NCI-H1417 (cell line): ENCODE results near the gene OCIAD1.
A peak's percentile ranks its signal among the peaks of the same experiment; 100 is the strongest.
"Not testable (repeated sequence)": the region's sequence is repeated elsewhere in the genome, so short reads cannot be mapped to it uniquely, and the experiment has no call there.

ENCODE experiments used
- DNase-seq, 3 experiments: peaks; one replicate each; lab custom pipeline; 2025; lab: John Stamatoyannopoulos, UW

The OCIAD1 gene, protein sequence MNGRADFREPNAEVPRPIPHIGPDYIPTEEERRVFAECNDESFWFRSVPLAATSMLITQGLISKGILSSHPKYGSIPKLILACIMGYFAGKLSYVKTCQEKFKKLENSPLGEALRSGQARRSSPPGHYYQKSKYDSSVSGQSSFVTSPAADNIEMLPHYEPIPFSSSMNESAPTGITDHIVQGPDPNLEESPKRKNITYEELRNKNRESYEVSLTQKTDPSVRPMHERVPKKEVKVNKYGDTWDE

DNA sequence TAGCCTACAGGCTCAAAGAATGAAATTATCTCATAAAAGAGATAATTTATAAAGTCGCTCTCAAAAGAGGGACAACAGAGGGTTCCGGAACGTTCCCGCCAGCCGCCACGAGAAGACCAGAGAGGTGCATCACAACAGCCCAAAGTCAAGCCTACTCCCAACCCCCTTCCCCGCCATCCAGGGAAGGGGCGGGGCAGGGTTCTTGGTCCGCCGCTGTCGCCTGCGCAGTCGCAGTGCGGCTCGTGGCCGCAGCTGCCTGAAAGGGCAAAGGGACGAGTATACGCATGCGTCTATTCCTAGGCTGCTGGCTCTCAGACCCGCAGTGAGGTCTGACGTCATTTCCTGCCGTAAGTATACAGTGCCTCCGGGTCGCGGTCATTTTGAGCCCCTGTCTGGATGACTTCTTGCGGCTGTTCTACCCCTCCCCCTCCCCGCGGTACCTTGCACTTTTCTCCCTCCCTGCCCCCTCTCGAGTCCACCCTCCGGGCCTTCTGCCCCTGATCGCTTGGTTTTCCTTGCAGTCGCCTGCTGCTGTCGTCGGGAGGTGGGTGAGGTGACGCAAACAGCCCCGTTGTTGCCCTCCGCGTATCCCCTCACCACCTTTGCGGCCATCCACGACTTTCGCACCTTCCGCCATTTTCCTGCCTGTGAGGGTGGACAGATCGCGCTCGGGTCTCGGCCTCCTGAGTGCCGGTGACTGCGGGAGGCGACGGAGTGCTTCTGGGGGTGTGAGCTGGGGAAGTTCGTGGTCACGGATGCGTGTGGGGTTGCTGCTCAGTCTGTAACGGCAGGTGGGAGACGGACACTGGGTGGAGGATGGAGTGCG lies at the start of gene OCIAD1:
Gene OCIAD1 (plus strand): TSS at position 383 of the 826 bp plus-strand sequence. CDS start 1,537 bp downstream, outside the sequence.
- DNase-seq, result peak; percentile 96 to 99 (median 99)

DNA sequence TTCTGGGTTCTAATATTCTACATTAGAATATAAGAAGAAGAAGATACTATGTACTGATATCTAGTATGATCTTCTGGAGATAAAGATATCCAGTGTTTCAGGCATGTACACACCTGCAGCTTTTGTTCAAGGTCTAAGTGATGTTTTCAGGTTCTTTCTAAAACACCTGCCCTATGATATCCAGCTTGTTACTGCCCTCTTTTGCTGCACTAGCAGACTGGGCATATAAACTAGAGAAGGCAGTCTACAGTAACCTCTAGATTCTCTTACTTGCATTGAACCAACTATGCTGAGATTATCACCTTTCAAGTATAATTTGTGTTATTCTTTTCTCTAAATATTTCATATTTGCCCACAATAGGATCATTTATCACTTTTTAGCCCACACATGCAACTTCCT lies 48.9 kb upstream of the OCIAD1 start:
- DNase-seq, result peak in 1 of 3 experiments; percentile 49

DNA sequence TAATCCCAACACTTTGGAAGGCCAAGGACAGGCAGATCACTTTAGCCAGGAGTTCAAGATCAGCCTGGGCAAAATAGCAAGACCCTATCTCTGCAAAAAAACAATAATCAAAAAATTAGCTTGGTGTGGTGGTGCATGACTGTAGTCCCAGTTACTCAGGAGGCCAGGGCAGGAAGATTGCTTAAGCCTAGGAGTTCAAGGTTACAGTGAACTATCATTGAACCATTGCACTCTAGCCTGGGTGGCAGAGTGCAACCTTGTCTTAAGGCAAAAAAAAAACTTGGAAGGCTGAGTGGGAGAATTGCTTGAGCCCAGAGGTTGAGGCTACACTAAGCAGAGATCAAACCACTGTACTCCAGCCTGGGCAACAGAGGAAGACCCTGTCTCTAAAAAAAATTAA lies 45.6 kb upstream of the OCIAD1 start:
- DNase-seq, result no peak

DNA sequence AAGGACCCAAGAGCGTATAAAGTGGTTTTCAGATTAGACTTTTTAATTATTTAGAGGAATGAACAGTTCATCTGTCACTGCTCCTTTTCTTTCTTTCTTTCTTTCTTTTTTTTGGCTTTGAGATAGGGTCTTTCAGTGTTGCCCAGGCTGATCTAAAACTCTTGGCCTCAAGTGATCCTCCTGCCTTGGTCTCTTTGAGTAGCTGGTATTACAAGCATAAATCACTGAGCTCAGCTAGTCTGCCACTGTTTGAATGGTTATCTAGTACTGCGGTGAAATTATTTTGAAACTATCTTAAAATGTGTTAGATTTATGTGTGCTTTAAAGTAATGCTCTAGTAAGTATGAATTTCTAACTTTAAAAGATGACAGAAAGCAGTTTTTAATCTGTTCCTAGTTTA lies 44.3 kb upstream of the OCIAD1 start:
- no peak for DNase-seq

DNA sequence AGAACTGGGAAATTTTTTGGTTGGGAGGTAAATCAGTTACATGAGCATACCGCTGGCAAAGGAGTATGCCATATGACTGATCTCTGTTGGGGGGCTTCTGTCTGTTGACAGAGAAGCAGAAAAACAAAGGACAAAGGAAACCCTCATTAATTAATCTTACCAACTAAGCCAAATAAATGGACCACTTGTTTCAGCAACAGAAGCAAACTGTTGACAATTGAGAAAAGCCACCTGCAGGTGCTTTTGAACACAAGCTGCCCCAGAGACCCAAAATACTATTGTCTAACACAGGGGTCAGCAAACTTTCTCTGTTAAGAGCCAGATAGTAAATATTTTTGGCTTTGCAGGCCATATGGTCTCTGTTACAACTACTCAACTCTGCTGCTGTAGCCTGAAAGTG lies 43.8 kb upstream of the OCIAD1 start:
- peak in 1 of 3 experiments; percentile 39 for DNase-seq

DNA sequence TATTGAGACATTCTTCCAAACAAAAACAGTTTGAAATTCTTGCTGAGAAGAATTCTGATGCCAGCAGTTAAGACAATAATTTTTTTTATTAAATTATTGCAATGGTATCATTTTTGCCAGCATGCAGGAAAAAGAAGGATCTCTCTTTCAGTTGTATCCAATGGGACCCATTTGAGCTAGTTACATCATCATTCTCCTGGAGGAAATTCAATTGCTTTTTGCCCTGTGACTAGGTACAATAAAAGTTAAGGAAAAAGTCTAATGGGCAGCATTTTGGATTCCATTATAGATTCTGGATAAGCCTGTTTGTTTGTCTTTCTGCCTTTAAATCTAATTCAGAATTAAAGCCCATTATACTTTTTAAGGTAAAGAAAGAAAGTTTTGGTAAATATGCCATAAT lies 40.3 kb upstream of the OCIAD1 start:
- no peak for DNase-seq

DNA sequence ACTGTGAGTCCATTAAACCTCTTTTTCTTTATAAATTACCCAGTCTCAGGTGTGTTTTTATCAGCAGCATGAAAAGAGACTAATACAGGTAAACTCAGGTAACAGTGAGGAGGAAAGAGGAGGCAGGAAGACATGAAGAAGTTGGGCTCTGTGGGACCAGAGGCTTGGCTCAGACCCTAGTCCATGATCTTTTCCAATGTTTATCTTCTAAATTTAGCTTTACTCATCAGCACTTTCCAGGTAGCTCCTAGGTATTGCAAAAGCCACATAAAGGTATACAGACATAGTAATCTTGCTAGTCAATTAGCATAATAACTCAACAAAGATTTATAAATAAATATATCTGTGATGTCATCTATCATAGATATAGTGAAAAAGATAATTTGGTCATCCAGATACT lies 39.6 kb upstream of the OCIAD1 start:
- no peak for DNase-seq

DNA sequence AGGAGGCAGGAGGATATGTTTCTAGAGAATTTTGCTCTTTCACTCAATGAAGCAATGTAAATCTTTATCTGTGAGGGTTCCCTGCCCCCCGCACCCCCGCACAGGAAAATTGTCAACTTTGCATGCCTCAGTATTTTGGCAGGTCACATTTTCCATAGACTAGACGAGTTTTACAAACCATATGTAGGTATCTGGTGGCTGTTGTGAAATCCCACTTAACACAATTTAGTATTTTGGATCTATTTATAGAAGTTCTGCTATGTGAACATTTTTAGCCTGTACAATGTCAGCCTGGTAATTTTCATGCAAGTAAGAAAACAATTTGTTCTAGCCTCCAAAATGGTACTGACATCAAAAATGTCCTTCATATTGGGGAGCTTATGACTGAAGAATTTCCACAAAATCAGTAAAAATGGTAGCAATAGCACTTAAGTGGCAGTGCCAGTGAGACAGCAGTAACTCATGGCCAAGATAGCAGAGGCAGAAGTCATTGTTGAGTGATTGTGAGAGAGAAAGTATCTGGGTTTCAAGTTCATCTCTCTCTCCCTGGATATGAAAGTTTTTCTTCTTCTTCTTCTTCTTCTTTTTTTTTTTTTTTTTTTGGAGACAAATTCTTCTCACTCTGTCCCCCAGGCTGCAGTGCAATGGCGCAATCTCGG lies 38.4 kb upstream of the OCIAD1 start:
- no peak for DNase-seq

DNA sequence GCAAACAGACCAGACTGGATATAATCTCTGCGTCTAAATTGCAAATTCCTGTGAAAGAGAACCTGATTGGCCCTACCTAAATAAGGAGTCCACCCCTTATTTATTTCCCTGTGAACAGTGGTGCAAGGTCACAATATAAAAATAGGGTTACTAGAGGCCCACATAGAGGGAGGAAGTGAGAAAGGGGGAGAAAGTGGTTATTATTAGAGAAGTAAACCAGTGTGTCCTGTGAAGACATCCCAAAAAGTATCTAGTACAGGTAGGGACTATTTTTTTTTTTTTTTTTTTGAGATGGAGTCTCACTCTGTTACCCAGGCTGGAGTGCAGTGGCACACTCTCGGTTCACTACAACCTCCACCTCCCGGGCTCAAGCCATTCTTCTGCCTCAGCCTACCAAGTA lies 35.8 kb upstream of the OCIAD1 start:
- DNase-seq, result no peak

DNA sequence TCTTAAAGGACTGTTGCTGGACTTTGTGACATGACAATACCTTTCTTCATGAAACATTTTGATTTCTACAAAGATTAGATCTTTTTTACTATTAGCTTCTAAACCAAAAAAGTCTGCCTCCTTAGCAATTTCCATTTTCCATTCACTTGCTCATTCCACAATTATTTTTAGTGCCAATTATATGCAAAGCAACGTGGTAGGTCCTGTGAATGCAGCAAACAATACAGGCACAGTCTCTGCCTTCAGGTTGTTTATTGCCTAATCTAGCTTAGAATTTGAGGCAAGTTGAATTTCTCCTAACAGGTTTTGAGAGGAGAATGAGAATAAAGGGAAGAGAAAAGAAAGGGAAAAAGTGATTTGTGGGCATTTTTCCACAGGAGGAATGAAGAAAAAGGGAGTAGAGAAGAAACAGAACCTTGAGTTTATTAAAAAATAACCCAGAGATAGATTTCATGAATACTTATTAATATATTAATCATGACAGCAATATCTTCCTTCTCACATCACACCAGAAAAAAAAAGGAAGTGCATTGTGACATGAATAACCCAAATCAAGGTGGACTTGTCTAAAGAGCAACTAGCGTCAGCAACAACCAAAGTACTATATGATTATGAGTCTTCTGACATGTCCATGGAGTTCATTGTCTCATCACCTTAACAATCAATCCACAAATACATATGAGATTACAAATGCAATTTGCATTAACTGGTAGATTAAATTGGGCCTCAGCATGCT lies 34.5 kb upstream of the OCIAD1 start:
- no peak for DNase-seq

DNA sequence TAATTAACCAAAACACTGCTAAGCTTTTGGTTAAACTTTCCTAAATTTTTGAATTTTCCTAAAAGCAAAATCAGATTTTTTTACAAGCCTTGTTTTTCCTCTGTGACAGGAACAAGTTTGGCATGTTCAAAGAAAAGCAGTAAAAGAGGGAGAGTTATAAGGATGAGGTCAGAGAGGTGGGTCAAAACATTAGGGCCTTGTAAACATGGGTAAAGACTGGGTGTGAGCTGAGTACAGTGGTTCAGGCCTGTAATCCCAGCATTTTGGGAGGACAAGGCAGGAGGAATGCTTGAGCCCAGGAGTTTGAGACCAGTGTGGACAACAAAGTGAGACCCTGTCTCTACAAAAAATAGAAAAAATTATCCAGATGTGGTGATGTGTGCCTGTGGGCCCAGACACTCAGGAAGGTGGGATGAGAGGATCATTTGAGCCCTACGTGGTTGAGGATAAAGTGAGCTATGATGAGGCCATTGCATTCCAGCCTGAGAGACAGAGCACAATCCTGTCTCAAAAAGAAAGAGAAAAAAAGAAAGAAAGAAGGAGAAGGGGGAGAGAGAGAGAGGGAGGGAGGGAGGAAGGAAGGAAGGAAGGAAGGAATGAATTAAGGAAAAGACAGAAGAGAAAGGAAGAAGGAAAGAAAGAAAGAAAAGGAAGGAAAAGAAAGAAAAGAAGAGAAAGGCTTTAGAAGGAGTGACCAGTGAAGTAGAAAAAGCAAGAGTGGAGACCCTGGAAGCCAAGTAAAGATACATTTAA lies 33.8 kb upstream of the OCIAD1 start:
- no peak for DNase-seq

DNA sequence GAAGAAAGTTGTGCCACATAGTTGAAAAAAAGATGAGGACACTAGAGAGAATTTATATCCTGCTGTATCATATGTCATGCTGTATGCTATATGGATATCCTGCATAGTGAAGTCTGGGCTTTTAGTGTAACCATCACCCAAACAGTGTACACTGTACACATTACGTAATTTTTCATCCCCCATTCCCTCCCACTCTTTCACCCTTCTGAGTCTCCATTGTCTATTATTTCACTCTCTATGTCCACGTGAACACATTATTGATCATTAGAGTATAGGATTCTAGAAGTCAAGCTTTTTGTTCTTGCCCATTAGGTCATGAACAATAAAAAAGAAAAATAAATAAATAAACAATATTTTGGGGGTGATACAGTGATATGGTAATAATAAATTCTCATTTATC lies 32.8 kb upstream of the OCIAD1 start:
- no peak for DNase-seq

DNA sequence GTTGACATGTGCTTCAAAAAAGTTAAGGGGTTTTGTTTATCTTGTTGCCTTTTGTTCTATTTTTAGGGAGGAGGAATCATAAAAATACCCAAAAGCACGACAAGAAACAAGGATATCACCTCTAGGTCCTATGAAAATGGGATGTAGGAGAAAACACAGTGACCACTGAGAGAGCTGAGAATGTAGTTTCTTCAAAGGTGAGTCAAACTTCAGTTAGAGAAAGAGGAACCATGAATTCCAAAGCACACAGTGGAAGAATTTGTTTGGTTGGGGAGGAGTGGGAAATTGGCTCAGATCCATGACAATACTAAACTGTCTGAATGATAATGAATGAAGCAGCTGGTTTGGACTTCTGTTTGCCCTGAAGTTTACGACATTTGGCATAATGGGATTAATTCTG lies 31.7 kb upstream of the OCIAD1 start:
- no peak for DNase-seq

DNA sequence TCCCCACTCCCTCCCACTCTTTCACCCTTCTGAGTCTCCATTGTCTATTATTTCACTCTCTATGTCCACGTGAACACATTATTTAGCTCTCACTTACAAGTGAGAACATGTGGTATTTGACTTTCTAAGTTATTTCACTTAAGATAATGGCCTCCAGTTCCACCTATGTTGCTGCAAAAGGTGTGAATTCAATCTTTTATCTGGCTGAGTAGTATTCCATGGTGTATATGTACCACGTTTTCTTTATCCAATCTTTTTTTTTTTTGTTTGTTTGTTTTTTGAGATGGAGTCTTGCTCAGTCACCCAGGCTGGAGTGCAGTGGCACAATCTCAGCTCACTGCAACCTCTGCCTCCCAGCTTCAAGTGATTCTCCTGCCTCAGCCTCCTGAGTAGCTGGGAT lies 30.7 kb upstream of the OCIAD1 start:
- DNase-seq, result not testable (repeated sequence)

DNA sequence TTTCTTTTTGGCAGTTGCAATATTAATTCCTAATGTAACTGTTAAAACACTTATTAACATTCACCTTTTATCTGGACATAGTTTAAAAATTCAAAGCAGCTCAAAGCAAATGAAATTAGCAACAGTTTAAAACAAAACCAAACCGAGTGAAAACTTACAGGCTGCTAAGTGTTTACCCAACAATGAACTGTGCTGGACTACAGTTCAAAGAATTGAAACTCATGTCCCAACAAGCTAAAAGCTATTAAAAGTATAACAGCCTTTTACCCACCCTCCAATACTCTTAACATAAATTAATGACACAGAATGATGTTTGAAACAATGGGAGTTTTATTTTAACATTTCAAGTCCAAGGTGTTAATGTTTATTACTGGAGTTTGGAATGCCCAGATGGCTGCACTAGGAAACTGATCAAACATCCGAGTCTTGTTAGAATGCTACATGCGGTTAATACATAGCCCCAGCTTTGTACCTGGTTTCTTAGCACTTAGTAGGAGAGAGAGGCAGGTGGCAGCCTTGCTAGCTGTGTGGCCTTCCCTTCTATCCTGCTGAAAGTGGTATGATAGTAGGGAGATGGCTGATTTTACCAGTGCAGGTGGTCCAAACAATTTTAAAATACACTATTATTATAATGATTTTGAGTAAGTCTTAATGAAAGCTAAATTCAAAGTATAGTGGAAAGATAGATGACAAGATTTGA lies 29.7 kb upstream of the OCIAD1 start:
- DNase-seq, result peak in 1 of 3 experiments; percentile 43

DNA sequence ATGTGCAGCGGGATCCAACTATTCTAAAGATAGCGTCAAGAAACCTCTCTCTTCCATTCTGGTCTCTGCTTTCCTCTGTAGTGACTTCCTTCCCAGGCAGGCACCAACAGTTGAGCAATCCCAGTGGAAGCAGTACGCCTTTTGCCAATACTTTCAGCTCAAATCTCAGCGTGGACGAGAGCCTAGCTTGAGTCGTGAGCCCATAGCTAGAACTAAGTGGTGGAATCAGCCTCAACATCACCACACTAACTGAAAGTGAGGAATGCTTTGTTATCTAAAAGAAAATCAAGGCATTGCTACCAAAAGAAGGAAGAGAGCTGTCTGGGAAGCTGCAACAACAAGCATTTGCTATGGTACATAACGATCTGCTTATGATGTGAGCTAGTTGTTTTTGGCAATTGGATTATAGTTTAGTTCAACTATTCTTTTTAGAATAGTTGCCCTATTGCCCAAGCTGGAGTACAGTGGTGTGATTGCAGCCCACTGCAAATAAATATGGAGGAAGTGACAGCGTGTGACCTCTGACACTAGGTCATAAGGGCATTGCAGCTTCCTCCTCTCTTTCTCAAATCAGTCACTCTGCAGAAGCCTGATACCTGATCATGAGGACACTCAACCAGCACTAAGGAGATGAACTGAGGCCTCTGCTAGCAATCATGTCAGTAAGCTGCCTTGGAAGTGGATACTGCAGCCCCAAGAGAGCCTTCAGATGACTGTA lies 26.1 kb upstream of the OCIAD1 start:
- no peak for DNase-seq

DNA sequence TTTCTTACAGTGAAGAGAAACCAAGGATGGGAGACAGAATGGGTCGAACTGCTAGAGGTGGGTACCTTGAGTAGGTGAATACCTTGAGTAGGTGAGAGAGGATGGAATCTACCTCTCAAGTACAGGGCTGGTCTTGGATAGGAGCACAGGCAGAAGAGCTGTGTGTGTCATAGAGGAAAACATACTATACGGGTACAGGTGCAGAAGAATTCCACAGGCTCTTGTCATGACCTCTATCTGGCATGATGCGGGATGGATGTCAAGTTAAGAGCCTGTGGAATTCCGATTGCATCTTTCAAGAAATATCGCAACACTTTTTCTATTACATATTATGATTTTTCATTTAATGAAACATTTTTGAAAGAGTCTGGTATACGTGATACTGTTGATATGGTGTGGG lies 18.0 kb upstream of the OCIAD1 start:
- no peak for DNase-seq

DNA sequence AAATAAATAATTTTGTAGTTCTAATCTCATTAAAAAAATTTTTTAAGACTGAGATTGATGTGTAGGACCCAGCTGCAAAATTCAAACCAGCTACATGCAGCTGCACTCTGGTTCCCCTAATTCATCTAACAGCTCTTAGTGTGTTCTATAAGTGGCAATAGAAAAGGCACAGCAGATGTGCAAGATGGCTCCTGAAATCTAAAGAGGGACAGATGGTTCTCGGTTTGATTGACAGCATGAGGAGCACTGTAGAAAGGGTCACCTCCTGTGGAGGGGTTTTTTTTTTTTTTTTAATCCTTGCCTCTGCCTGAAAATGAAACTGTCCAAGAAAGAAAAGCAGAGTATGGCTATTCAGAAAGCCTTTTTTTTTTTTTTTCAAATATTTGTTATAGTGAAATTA lies 16.9 kb upstream of the OCIAD1 start:
- peak; percentile 36 to 89 (median 85) for DNase-seq

DNA sequence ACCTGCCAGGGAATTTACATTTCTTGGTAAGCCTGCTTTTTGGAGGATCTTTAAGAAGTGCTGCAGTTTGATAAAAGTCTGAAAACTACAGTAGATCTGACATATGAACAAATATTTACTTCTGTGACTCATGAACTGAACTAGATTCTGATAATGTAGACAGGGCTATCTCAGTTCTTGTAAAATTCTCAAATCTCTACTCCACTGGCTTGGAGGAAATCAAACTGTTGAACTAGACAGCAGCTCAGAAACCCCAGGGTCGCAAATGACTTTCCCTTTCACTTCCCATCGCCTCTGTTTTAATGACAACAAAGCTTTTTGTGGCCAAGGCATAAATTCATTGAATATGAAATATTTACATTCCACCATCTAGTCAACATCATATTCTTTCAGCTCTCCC lies 15.4 kb upstream of the OCIAD1 start:
- no peak for DNase-seq

DNA sequence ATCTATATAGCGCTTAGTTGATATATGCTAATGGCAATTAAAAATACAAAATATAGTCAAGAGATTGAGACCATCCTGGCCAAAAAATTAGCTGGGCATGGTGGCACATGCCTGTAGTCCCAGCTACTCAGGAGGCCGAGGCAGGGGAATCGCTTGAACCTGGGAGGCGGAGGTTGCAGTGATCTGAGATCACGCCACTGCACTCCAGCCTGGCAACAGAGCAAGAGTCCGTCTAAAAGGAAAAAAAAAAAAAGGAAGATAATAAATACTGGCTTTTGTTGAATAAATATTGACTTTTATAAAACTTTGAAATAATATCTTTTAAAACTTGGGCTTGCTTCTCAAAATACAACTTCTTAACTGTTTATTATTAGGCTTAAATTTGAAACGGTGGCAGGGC lies 14.6 kb upstream of the OCIAD1 start:
- not testable (repeated sequence) for DNase-seq
